Measurements from ENCODE around the gene SNTA1. TPM values are rescaled to one million over a fixed set of nuclear protein-coding genes. Genes with fewer than 3 reads are reported as not detected.
A peak's percentile ranks its signal among the peaks of the same experiment; 100 is the strongest.

The SNTA1 gene
- polyA plus RNA-seq, 1 of the 3 experiments (the other 2 are of a cell fraction): 11.2 TPM

- no peak overlapping the region for H3K27ac ChIP-seq (ENCODE audit: low read depth in 2 of 2, low read length in 1 of 2)
- H3K4me2 ChIP-seq: no peak overlapping the region
- H3F3A ChIP-seq (replicated peaks; ENCODE audit: insufficient read depth): peaks cover 4% of the 10 kb centered on the region
- peaks cover 0 to 7% of the 10 kb centered on the region in 2 experiments; a peak in 1 of 4 replicates for H3K4me1 ChIP-seq (ENCODE audit: control insufficient read depth in 1 of 2, insufficient read depth in 2 of 2, low read depth in 1 of 2, low read length in 1 of 2)
- POLR2A ChIA-PET: no interaction called here
- H4K20me1 ChIP-seq (ENCODE audit: insufficient read depth): no peaks in the 10 kb centered on the region
- no peaks in the 10 kb centered on the region for H3K36me3 ChIP-seq (replicated peaks in 1 of 2; ENCODE audit: control insufficient read depth in 1 of 2, insufficient read depth in 2 of 2, low read length in 1 of 2)
- H3K9me3 ChIP-seq: no peaks in the 10 kb centered on the region
- H2AFZ ChIP-seq (ENCODE audit: low read depth): no peak overlapping the region
- CTCF ChIA-PET: interaction anchor here (0.6 to 1.0 kb wide), 2 partner anchors 230 to 1144 kb away, joined by 3 read pairs; no protein-coding TSS in a partner anchor
- no peak overlapping the region for H3K4me3 ChIP-seq (ENCODE audit: low read depth in 2 of 2, low read length in 1 of 2)
- no peaks in the 10 kb centered on the region for H3K79me2 ChIP-seq (ENCODE audit: insufficient read depth)
- DNase-seq: no peak
- TF ChIP-seq RFX5 (IDR thresholded peaks at IDR 0.05; ENCODE audit: low read length) (no peak), NFIC (IDR thresholded peaks at IDR 0.05; ENCODE audit: borderline replicate concordance) (0 out of 2 replicates have a peak, but pooled peaks have one; percentile 5), USF2 (IDR thresholded peaks at IDR 0.05; ENCODE audit: borderline replicate concordance, low read depth, low read length) (no peak), MXI1 (IDR thresholded peaks at IDR 0.05; ENCODE audit: low read depth, low read length) (no peak)
- no peaks in the 10 kb centered on the region for H3K27me3 ChIP-seq (ENCODE audit: insufficient read depth)
- H3K9me2 ChIP-seq: no peaks in the 10 kb centered on the region
- H3K9ac ChIP-seq: no peak overlapping the region
- 80% methylated on average over 2 of the region's 2 CpGs for WGBS (ENCODE audit: low lambda C conversion rate)
Observed at GRCh38 chr20:33438481-33438880, 5.1 kb downstream of the SNTA1 start.

- ChIA-PET CTCF (no interaction called here), POLR2A (no interaction called here)
- Histone ChIP-seq H3K4me3 (ENCODE audit: low read depth in 2 of 2, low read length in 1 of 2) (no peak overlapping the region), H3K79me2 (ENCODE audit: insufficient read depth) (no peaks in the 10 kb centered on the region), H3F3A (replicated peaks; ENCODE audit: insufficient read depth) (peaks cover 4% of the 10 kb centered on the region), H3K4me1 (ENCODE audit: control insufficient read depth in 1 of 2, insufficient read depth in 2 of 2, low read depth in 1 of 2, low read length in 1 of 2) (no peaks in the 10 kb centered on the region; a peak in 1 of 4 replicates), H2AFZ (ENCODE audit: low read depth) (no peak overlapping the region), H3K9ac (no peak overlapping the region), H3K36me3 (replicated peaks in 1 of 2; ENCODE audit: control insufficient read depth in 1 of 2, insufficient read depth in 2 of 2, low read length in 1 of 2) (no peaks in the 10 kb centered on the region), H3K27ac (ENCODE audit: low read depth in 2 of 2, low read length in 1 of 2) (no peak overlapping the region), H3K4me2 (no peak overlapping the region), H3K27me3 (ENCODE audit: insufficient read depth) (no peaks in the 10 kb centered on the region), H3K9me3 (no peaks in the 10 kb centered on the region), H3K9me2 (no peaks in the 10 kb centered on the region), H4K20me1 (ENCODE audit: insufficient read depth) (no peaks in the 10 kb centered on the region)
- no peak for TF ChIP-seq NRF1 (IDR thresholded peaks at IDR 0.05; ENCODE audit: low read depth, low read length)
- no peak for TF ChIP-seq PBX3 (IDR thresholded peaks at IDR 0.05)
- no peak for DNase-seq
- 84% methylated on average over 12 of the region's 12 CpGs for WGBS (ENCODE audit: low lambda C conversion rate)
Observed at GRCh38 chr20:33437141-33437911, 6.2 kb downstream of the SNTA1 start.

- Histone ChIP-seq H3F3A (replicated peaks; ENCODE audit: insufficient read depth) (no peaks in the 10 kb centered on the region), H3K36me3 (replicated peaks in 1 of 2; ENCODE audit: control insufficient read depth in 1 of 2, insufficient read depth in 2 of 2, low read length in 1 of 2) (no peaks in the 10 kb centered on the region), H4K20me1 (ENCODE audit: insufficient read depth) (no peaks in the 10 kb centered on the region), H3K27ac (ENCODE audit: low read depth in 2 of 2, low read length in 1 of 2) (no peak overlapping the region), H3K4me3 (ENCODE audit: low read depth in 2 of 2, low read length in 1 of 2) (no peak overlapping the region), H3K4me1 (ENCODE audit: control insufficient read depth in 1 of 2, insufficient read depth in 2 of 2, low read depth in 1 of 2, low read length in 1 of 2) (no peaks in the 10 kb centered on the region), H2AFZ (ENCODE audit: low read depth) (no peak overlapping the region), H3K27me3 (ENCODE audit: insufficient read depth) (no peaks in the 10 kb centered on the region), H3K9ac (no peak overlapping the region), H3K79me2 (ENCODE audit: insufficient read depth) (no peaks in the 10 kb centered on the region), H3K9me2 (no peaks in the 10 kb centered on the region), H3K4me2 (no peak overlapping the region), H3K9me3 (no peaks in the 10 kb centered on the region)
- CTCF ChIA-PET: no interaction called here
- POLR2A ChIA-PET: no interaction called here
- 94% methylated on average over 5 of the region's 5 CpGs for WGBS (ENCODE audit: low lambda C conversion rate)
- no peak for DNase-seq
- TF ChIP-seq ELF1 (IDR thresholded peaks at IDR 0.05) (no peak), EZH2phosphoT487 (IDR thresholded peaks at IDR 0.05; ENCODE audit: borderline replicate concordance, low read depth) (no peak), RAD21 (IDR thresholded peaks at IDR 0.05; ENCODE audit: low read length) (no peak), GATA2 (CRISPR knock-in tag; IDR thresholded peaks at IDR 0.05) (no peak), MEF2A (IDR thresholded peaks at IDR 0.05; ENCODE audit: borderline replicate concordance, low read depth) (no peak), USF2 (IDR thresholded peaks at IDR 0.05; ENCODE audit: borderline replicate concordance, low read depth, low read length) (no peak), CTCF (IDR thresholded peaks at IDR 0.05) (no peak), FOXM1 (IDR thresholded peaks at IDR 0.05; ENCODE audit: low read depth) (no peak), TAF1 (IDR thresholded peaks at IDR 0.05; ENCODE audit: borderline replicate concordance, low read depth, low read length) (no peak), RXRA (IDR thresholded peaks at IDR 0.05; ENCODE audit: borderline replicate concordance, low read depth) (no peak), SIN3A (IDR thresholded peaks at IDR 0.05; ENCODE audit: borderline replicate concordance, low read depth, low read length) (no peak), NRF1 (IDR thresholded peaks at IDR 0.05; ENCODE audit: low read depth, low read length) (no peak), RFX5 (IDR thresholded peaks at IDR 0.05; ENCODE audit: low read length) (no peak), JUND (IDR thresholded peaks at IDR 0.05) (no peak)
Observed at GRCh38 chr20:33434434-33434833, 9.1 kb downstream of the SNTA1 start.

Measured in SK-N-SH (cell line).